GM18507 (cell line): ENCODE data around the gene XRCC4.
"Not testable (repeated sequence)": the region's sequence is repeated elsewhere in the genome, so short reads cannot be mapped to it uniquely, and the experiment has no call there.

Source experiments
- DNase-seq: peaks from one replicate; pipeline ENCODE4 v3.0.0; 2011; ENCODE audit warnings: low read depth; ENCODE audit not compliant: insufficient read length; ENCODE audit errors: extremely low spot score
- FAIRE-seq: peaks from 2 replicates; lab custom pipeline; 2011; peaks lifted over from hg19 to GRCh38; lab: Jason Lieb, UNC

XRCC4 gene

GRCh38 chr5:83321483-83322055 is 244.2 kb downstream of the XRCC4 start:
- DNase-seq (no peak), FAIRE-seq (no peak)

DNA sequence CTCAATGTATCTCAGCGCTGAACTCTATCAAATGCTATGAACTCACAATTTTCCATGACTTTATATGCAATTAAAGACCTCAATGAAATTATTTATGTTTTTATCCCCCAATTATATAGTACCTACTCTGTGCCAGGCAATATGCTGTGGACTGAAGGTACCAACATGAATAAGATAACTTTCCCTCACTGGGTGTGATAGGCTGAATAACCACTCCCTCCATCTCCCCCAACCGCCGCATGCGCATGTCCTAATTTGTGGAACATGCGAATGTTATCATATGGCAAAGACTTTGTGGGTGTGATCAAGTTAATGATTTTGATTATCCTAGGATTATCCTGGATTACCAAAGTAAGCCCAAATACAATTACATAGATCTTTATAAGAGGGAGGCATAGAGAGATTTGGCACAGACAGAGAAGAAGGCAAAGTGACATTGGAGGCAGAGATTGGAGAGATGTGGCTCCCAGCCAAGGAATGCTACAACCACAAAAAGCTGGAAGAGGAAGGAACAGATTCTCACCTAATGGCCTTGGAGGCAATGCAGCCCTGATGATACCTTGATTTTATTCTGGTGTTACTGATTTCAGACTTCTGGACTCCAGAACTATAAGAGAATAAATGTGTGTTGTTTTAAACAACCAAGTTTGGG is 245.1 kb downstream of the XRCC4 start:
- DNase-seq (no peak), FAIRE-seq (no peak)

- DNase-seq (no peak), FAIRE-seq (no peak)
Measured at GRCh38 chr5:83323557-83324180, 246.3 kb downstream of the XRCC4 start.

DNA sequence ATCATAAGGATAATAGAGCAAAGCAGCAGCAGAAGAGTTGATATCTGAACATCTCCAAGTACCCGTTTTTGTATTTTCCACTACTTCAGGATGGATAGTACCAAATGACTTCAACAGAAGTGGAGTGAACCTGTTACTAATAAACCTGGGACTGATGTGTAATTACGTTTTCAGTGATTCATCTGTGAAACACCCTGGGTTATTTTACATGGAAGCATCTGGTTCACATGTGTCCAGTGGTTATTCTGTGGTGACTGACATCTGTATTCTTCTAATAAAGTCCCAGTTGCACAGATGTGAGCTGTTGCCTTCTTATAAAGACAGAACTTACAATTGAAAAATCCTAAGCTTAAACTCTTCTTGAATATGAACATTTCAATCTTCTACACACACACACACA is 254.5 kb downstream of the XRCC4 start:
- DNase-seq = no peak
- no peak for FAIRE-seq

- DNase-seq (no peak), FAIRE-seq (no peak)
Measured at GRCh38 chr5:83337453-83338035, 260.2 kb downstream of the XRCC4 start.

DNA sequence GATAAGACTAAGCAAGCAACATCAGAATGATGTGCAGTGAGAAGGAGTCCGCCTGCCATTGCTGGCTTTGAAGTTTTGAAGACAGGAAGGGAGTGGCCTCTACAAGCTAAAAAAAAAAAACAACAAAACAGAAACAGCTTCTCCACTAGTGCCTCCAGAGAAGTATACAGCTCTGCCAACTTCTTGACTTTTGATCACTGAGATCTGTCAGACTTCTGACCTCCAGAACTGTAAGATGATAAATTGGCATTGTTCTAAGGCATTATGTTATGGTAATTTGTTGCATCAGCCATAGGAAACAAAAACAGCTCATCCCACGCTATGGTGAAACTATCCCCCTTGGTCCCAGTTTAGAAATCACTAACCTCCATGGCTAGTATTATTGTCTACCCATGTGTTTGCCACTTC is 263.2 kb downstream of the XRCC4 start:
- FAIRE-seq = peak; percentile 5
- no peak for DNase-seq

GRCh38 chr5:83341815-83342334 is 264.5 kb downstream of the XRCC4 start:
- DNase-seq = no peak

DNA sequence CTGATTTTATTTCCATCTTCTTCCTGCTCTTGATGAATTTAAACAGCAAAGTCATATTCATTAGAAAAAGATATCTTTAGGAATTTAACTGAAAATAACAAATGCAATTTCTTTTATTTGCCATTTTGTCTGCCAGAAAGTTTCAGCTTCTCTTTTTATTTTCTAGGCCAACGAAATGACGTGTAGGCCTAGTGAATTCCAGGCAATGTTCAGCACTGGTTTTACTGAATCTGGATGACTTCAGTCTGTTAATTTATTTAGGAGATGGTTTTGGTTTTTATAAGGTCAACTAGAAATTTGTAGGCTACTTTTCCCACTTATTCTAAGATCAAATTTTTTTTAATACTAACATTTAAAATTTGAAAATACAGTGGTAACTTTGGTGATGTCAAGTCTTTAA is 265.1 kb downstream of the XRCC4 start:
- DNase-seq = no peak
- FAIRE-seq = no peak

More at GRCh38 chr5:83341815-83342334, 264.5 kb downstream of the XRCC4 start:
- FAIRE-seq = no peak

GRCh38 chr5:83343299-83343698 is 266.0 kb downstream of the XRCC4 start:
- FAIRE-seq (peak; percentile 9), DNase-seq (no peak)

DNA sequence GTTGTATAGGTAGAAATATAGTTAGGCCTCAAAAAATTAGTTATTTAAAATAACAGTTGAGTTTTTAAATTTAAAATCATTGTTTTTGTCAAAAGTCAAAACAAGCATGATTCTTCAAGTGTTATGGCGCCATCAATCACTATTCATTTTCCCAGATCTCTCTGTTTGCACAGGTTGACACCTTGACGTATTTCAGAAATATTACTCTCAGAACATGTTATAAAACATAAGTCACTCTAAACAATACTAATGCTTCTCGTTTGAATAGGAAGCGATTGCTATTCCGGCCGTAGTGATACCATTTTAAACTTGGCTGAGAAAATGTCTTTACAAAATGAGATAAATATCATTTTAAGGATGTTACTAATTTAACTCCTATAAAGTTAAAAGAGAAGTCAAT is 268.1 kb downstream of the XRCC4 start:
- DNase-seq (no peak), FAIRE-seq (no peak)

- no peak for DNase-seq
- no peak for FAIRE-seq
Measured at GRCh38 chr5:83348281-83348780, 271.0 kb downstream of the XRCC4 start.

DNA sequence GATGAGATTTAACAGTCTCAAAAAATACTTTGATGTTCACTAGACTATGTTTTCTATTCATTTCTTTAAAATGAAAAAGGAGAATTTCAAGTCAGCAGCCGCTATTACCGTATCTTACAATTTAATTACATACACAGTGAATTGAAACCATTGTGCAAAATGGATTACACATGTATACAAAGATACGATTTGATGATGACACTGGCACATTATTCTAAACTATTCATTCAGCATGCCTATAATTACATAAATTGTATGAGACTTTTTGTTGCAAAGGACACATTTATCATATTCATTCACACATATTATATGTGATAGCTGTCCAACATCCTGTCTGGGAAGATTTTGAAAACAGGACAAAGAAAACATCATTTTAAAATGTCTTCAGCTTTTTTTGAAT is 275.9 kb downstream of the XRCC4 start:
- DNase-seq (no peak), FAIRE-seq (no peak)

GRCh38 chr5:83353774-83354173 is 276.4 kb downstream of the XRCC4 start:
- DNase-seq = no peak
- FAIRE-seq = no peak

DNA sequence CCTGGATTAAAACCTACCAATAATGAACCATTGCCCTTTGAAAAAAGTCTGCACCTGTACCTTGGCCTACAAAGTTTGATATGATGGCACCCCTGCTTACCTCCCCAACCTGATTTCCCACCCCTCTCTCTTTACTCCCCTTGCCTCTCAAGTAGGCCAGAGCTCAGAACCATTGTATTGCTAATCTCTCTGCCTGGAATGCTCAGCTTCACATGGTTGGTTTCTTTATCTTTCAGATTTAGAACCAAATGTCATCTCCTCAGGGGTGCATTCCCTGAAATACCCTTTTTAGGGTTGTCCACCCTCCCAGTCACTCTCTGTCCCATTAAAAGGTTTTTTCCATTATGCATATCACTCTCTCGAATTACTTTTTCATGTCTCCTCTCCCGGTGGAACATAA is 277.6 kb downstream of the XRCC4 start:
- DNase-seq (no peak), FAIRE-seq (no peak)

GRCh38 chr5:83355482-83356014 is 278.2 kb downstream of the XRCC4 start:
- not testable (repeated sequence) for DNase-seq, FAIRE-seq

DNA sequence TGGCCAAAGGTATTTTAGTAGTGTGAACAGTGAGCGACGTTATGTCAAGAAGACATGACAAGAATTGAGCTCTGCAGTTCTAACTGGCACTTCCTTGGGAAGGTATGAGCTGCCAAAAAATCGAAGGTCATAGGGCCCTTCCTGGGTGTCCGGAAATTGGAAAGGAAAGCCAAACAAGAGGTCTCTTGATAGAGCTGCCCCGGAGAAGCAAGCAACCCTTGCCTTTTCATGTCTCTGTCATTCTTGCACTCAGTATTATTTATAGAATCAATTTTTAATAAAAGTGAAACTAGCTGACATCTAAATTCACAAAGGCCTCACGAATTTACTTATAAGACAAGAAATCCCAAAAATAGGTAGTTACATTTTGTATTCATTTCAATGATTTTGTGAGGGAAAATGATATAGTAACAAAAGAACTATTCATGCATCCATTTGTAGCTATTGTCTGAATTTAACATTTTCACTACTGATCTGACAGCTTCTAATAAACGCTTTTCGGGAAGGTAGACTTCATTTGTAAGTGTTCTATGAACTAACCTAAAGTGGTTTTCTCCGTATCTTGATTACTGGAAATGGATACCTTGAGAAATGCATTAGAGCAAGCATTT is 280.4 kb downstream of the XRCC4 start:
- DNase-seq = no peak
- FAIRE-seq = no peak

DNA sequence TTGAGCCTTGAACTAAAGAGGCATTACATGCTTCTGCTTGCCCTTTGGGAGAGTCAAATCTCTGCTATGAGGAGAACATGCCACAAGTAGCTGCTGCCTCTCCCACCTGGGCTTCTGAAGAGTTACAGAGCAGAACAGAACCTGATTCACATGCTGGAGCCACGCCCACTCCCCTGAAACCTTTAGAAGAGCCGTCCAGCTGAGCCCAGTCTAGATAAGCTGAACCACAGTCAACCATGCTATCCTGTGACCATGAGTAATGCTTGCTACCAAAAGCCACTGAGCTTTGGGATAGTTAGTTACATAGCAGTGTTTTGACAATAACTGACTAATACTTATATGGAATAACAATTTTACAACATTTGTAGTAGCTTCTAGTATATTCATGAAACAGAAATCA is 283.2 kb downstream of the XRCC4 start:
- DNase-seq (no peak), FAIRE-seq (no peak)

DNA sequence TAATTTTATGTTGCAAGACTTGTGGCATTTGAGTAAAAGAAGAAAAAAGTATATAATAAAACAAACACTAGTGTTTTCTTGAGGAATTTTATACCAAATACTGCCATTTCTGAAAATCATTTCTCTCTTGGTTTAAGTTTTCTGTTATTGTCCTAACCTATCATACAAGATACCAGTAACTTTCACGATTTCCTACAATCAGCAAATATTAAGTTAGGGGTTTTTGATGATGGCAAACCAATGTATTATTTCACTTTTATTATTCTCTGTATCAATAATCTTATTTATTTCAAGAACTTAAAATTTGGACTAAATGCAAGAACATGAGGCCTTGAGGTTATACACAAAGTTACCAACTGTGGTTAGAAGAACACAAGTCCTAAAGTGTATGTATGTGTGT is 285.2 kb downstream of the XRCC4 start:
- DNase-seq (no peak), FAIRE-seq (no peak)

DNA sequence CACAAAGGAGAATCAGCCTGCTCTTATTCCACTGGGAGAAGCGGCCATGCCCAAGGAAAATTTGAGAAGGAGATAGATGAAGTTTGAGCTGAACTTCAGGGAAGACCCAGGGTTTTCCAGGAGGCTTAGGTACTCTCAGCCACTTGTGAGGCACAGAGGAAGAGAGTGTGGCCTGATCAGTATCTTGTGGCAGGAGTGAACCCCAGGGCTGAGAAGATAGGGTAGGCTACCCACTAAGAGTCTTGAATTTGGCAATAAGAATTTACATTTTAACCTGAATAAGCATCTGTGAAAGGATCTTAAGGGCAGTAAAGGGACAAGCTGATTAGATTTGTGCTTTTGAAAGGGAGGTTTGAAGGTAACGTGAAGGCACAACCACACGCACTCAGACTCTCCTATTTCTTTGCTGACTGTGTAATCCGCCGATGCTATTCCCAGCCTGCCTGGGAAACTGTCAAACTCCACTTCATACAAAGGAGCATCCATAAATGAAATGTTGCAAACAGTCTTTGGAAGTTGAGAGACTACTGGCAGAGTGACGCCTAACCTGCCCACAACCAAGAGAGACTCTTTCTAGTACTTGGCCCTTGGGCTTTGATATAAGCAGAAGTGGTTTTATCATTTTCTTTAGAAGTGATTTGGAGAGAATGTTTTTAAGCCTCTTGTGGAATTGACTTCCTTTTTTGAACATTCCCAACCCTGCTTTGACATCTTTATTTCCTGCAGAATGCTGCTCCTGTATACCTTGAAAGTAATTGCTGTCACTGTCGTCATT is 286.0 kb downstream of the XRCC4 start:
- DNase-seq (no peak), FAIRE-seq (peak; percentile 41)
